Thymus (tissue), 11 donors: ENCODE data around the gene PSMA5. TPM values are rescaled to one million over a fixed set of nuclear protein-coding genes. Genes with fewer than 3 reads are reported as not detected.

Experiments
- DNase-seq, 9 donors: peaks; one replicate each; pipeline ENCODE4 v3.0.0-alpha.2; 2013; ENCODE audit warnings: low spot score in 9 of 9, low read depth in 6 of 9, missing footprints in 1 of 9
- H3K27ac ChIP-seq, 2 donors: one replicate each; pipeline ENCODE4 v1.5.1; 2013; ENCODE audit warnings: control low read depth in 1 of 2, low read depth in 1 of 2, low read length in 1 of 2, mild to moderate bottlenecking in 1 of 2, moderate library complexity in 1 of 2
- H3K27me3 ChIP-seq, 2 donors: one replicate each; pipeline ENCODE4 v1.5.1; 2013; ENCODE audit warnings: low read length in 1 of 2; ENCODE audit not compliant: control insufficient read depth in 2 of 2, insufficient read depth in 1 of 2
- H3K36me3 ChIP-seq, 2 donors: one replicate each; pipeline ENCODE4 v1.5.1; 2013; ENCODE audit warnings: low read length in 1 of 2, mild to moderate bottlenecking in 1 of 2, moderate library complexity in 1 of 2; ENCODE audit not compliant: control insufficient read depth in 2 of 2, insufficient read depth in 2 of 2
- H3K4me1 ChIP-seq, 2 donors: one replicate each; pipeline ENCODE4 v1.5.1; 2013; ENCODE audit warnings: low read length in 2 of 2; ENCODE audit not compliant: control insufficient read depth in 2 of 2, insufficient read depth in 2 of 2
- H3K4me3 ChIP-seq, 2 donors: one replicate each; pipeline ENCODE4 v1.5.1; 2013; ENCODE audit warnings: low read length in 2 of 2, control low read depth in 1 of 2, mild to moderate bottlenecking in 1 of 2
- H3K9me3 ChIP-seq, 2 donors: one replicate each; pipeline ENCODE4 v1.5.1; 2013; ENCODE audit warnings: low read length in 1 of 2, mild to moderate bottlenecking in 1 of 2; ENCODE audit not compliant: control insufficient read depth in 2 of 2, insufficient read depth in 1 of 2
- WGBS: extraction: QIAGEN DNeasy Blood & Tissue Kit; methylation state at CpG from one replicate; pipeline ENCODE4 v1.1.7; 2013; 5-methylcytosine and 5-hydroxymethylcytosine counted together
- polyA plus RNA-seq: library from polyadenylated mRNA; stranded (reverse); fragments of 200-250 nt; gene quantifications from one replicate; pipeline ENCODE4 v1.2.3, GENCODE V29; 2013
- total RNA-seq: library from RNA; stranded (reverse); fragments of 120-200 nt; gene quantifications from one replicate; pipeline ENCODE4 v1.2.4, GENCODE V29; 2013
- donor health status: healthy.

The PSMA5 gene
- total and polyA plus RNA-seq, 2 donors: 72.3 to 144 TPM

DNA sequence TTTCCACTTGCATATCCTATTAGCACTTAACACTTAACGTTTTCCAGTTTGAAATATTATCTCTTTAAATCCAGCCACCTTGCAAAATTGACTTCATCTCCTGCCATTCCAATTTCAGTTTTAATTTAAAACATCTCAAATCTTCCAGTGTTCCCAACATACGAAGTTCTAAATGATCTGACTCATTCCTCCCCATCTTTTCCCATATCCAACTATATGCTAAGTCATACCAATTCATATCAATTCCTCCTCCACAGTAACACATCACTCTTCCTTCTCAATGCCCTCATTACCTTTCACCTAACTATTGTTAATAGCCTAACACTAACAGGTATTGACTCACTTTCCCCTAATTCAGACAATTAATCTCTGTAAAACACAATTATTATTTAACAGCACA, 2.8 kb downstream of the PSMA5 start:
- no peak for DNase-seq
- peaks cover 7 to 14% of the 10 kb centered on the region in 2 donors for H3K4me1 ChIP-seq
- 92% methylated on average over 2 of the region's 2 CpGs for WGBS
- no peak overlapping the region for H3K27ac ChIP-seq
- H3K4me3 ChIP-seq: no peak overlapping the region
- no peaks in the 10 kb centered on the region for H3K27me3 ChIP-seq
- no peaks in the 10 kb centered on the region for H3K9me3 ChIP-seq
- peaks cover 20 to 28% of the 10 kb centered on the region in 2 donors for H3K36me3 ChIP-seq

DNA sequence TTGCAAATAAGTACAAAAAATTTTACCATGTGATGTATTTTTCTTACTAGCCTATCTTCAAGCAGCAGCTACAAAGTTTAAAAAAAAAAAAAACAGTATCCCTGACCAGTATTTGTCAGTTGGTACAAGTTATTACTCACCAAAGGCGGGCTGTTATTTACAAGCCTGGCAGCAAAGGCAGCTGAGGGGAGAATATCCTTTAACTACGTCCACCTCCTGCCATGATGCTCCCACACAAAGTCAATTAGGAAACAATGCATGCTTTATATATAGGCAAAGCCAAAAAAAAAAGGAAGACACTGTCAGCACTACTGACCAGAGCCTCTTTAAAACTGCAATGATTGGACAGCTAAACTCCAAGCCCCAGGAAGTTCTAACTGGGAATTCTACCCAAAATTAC, 13.7 kb downstream of the PSMA5 start:
- WGBS: 97% methylated on average over 2 of the region's 2 CpGs
- H3K36me3 ChIP-seq: peaks cover 64 to 95% of the 10 kb centered on the region in 2 donors

DNA sequence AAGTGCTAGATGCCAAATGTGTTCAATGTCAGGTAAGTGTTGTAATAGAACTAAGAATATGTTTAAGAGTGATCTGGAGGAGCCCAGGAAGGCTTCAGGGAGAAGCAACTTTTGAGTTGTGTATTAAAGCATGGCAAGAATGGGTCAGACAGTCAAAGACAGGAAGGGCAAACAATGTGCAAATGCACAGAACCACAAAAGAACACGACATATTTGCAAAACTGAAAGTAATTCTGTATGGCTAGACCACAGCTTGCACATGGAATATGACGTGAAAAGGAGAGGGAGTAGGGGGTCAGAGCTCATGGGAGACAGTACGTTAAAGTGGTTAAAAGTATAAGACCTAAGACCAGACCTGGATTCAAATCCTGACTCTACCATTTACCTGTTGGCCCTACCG, 21.4 kb downstream of the PSMA5 start:
- Histone ChIP-seq H3K27ac (no peak overlapping the region), H3K4me1 (no peaks in the 10 kb centered on the region), H3K36me3 (peaks cover 44 to 88% of the 10 kb centered on the region in 2 donors), H3K4me3 (no peak overlapping the region), H3K27me3 (no peaks in the 10 kb centered on the region), H3K9me3 (no peaks in the 10 kb centered on the region)
- DNase-seq: no peak
- 70% methylated on average over 4 of the region's 4 CpGs for WGBS

More for the DNA sequence above, 13.7 kb downstream of the PSMA5 start:
- H3K27me3 ChIP-seq: no peaks in the 10 kb centered on the region
- H3K9me3 ChIP-seq: no peaks in the 10 kb centered on the region
- no peak overlapping the region for H3K27ac ChIP-seq
- no peak for DNase-seq
- no peak overlapping the region for H3K4me3 ChIP-seq
- no peaks in the 10 kb centered on the region for H3K4me1 ChIP-seq

DNA sequence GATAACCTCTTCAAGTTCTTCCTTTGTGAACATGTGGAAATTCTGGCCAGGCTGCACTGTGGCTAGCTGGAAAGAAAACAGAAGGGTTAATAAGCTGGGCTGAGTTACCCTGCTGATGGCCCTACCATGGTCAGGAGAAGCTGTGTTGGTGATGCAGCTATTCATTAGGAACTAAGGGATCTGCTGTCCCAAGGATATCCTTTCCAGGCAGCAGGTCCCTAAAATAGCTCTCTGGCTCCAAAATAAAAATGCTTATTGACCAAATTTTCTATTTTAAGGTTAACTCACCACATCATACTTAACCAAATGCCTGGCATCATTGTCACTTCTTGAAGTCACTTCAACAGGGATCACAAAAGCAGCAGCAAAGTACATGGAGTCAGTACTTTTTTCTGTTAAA, 24.2 kb downstream of the PSMA5 start:
- Histone ChIP-seq H3K27ac (no peak overlapping the region), H3K36me3 (peaks cover 23 to 61% of the 10 kb centered on the region in 2 donors), H3K27me3 (peaks cover under 1 to 7% of the 10 kb centered on the region in 2 donors), H3K4me1 (peaks cover under 1 to 9% of the 10 kb centered on the region in 2 donors), H3K4me3 (no peak overlapping the region), H3K9me3 (no peaks in the 10 kb centered on the region)
- DNase-seq: no peak

DNA sequence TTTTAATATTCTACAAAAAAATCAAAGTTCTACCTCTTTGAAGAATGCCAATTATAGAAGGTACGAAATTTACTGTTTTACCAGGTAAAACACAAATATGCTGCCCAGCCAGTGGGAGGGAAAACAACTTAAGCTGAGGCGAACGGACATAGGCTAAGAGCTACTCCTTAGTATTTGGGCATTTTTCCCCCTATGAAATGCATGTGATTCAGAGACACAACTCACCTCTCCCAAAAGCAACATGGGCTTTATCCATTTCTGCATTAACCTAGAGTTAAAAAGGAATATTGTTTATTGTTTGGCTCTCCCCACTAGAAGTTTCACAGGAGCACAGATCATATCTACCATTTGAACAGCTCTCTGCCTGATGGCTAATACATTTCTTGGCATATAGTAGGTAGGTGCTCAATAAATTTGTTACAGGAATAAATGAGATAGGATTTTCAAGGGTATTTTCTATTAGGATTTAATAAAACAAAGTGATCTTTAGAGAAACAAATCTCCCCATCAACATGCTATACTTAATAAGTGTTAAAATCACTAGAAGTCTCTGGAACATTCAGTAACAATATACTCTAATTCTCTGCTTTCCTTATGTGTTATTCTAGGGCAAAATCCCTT, 26.1 kb downstream of the PSMA5 start:
- H3K27me3 ChIP-seq: peaks cover 3 to 16% of the 10 kb centered on the region in 2 donors
- H3K27ac ChIP-seq: no peak overlapping the region
- peaks cover 5 to 17% of the 10 kb centered on the region in 2 donors for H3K4me1 ChIP-seq
- no peak for DNase-seq
- H3K4me3 ChIP-seq: no peak overlapping the region
- 99% methylated on average over 3 of the region's 3 CpGs for WGBS
- peaks cover 13 to 43% of the 10 kb centered on the region in 2 donors for H3K36me3 ChIP-seq
- no peaks in the 10 kb centered on the region for H3K9me3 ChIP-seq

DNA sequence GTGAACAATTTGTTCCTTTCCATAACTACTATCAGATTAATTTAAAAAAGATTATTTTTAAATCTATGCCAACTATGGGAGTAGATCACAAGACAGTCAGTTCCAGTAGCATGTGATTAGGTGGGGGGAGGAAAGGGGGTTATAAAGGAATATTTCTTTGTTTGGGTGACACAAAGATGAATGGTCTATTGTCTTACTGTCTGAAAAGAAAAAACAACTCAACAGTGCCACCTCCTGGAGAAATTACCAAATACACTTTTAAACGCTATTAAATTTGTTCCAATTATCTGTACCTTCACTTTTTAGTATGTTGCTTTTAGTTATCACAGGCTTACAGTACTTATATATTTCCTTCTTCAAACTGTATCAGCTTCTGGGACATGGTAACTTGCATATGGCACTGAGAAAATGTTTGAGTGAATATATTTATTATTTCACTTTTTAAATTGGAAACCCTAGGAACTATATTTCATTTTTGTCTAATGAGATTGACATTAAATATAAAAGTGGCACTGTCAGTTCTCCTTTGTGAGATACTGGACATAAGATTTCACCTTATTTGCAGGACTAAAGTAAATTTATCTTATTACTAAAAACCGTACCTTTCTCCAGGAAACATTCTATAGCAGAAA, 26.8 kb downstream of the PSMA5 start:
- peaks cover 9 to 36% of the 10 kb centered on the region in 2 donors for H3K36me3 ChIP-seq
- 49% methylated on average over 2 of the region's 2 CpGs for WGBS
- DNase-seq: peak in 8 of 9 donors; percentile 45 to 86 (median 74)
- H3K9me3 ChIP-seq: no peaks in the 10 kb centered on the region
- H3K4me1 ChIP-seq: peaks cover 5 to 17% of the 10 kb centered on the region in 2 donors
- no peak overlapping the region for H3K27ac ChIP-seq
- peaks cover 3 to 16% of the 10 kb centered on the region in 2 donors for H3K27me3 ChIP-seq
- H3K4me3 ChIP-seq: no peak overlapping the region

DNA sequence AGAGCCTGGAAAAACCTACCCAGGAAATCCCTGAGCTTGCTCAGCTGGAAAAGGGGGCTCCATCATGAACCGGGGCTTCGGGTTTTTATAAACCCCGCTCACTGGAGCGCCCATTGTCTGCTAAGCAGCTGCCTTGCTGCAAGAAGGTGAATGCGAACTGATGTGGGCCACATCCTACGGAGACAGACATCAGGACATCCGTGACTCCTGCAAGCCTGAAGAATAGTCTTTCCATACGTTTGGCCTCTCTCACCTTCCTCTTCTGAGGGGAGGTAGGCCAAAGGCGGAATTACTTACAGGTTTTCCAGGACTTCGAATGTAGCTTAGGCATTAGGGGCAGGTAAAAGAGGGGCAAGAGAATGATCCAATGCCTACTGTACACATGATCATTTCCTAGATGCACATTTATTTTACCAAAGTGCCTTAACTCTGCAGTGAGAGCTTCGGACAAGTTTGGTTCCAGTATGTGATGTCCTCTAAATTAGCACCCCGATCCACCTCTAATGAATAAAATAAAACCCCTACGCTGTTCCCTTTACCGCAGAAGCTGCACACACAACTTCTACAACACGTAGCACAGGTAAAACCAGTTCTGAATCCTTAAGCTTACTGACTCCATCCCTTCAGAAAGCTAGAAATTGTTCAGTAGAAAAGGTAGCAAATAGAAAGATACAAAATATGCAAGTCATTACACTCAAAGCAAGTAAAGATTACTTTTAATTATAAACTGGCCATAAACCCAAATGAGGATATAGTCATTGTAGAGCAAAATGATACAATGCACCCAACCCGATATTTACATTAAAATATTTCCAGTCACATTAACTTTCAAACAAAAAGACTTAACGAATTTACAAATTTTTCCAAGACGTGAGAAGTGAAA, 27.7 kb downstream of the PSMA5 start:
- Histone ChIP-seq H3K27me3 (peaks cover 3 to 16% of the 10 kb centered on the region in 2 donors), H3K27ac (peak overlapping the region in 1 of 2 donors; percentile 14), H3K9me3 (no peaks in the 10 kb centered on the region), H3K4me1 (peaks cover 5 to 17% of the 10 kb centered on the region in 2 donors), H3K36me3 (peaks cover 9 to 28% of the 10 kb centered on the region in 2 donors), H3K4me3 (peak overlapping the region; percentile 60 to 81)
- 69% methylated on average over 18 of the region's 18 CpGs for WGBS
- DNase-seq: peak in 4 of 9 donors; percentile 8 to 28 (median 15)

DNA sequence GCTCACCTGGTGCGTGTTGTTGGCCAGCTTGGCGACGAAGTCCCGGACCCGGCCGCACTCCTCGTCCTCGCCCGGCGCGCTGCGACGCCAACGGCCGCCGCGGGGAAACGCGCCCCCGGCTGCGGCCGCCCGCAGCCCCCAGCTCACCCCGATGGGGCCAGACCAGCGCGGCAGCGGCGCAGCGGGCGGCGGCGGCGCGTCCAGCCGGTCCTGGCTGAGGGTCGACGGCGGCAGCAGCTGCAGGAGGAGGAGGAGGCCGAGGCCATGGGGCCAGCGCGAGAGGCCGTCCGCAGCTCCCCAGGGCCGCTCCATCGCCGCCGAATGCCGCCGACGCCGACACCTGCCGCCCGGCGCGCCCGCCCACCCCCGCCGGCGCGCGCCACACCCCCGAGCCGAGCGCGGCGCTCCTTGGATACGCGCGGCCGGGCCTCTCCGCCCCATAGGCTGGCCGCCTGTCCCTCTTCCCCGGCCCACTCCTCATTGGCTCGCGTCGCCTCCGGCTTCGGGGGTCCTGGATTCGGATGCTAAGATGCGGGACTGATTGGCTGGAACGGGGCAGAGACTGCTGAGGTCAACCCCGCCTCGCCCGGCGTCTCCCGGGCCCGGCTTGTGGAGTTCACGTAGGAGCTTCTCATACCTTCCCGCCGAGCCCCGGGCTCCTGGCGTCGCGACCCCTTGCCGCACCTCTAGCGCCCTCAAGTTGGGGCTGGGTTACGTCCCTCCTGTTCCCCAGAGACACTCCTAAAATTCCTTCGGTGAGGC, 28.5 kb downstream of the PSMA5 start, which contains the start of gene SORT1:
Gene SORT1 (minus strand): TSS at position 338 of the 762 bp plus-strand sequence. CDS start 26 bp downstream, at position 312.
- Histone ChIP-seq H3K4me1 (peaks cover 5 to 17% of the 10 kb centered on the region in 2 donors), H3K4me3 (peak within 1 kb of the TSS; percentile 60 to 81), H3K27me3 (peaks cover 3 to 16% of the 10 kb centered on the region in 2 donors), H3K9me3 (no peaks in the 10 kb centered on the region), H3K27ac (peak within 1 kb of the TSS in 1 of 2 donors; percentile 14), H3K36me3 (peaks cover 4 to 21% of the 10 kb centered on the region in 2 donors)
- DNase-seq: peak; percentile 54 to 90 (median 72)
- WGBS: under 1% methylated on average over 98 of the region's 98 CpGs
